HG03025 (cell line): Measurements from ENCODE around the gene TSC22D1.
"Not testable (repeated sequence)": the region's sequence is repeated elsewhere in the genome, so short reads cannot be mapped to it uniquely, and the experiment has no call there.

Experiments used
- ATAC-seq: cut with Tn5 transposase; IDR thresholded peaks from one replicate; pipeline ENCODE4 v1.9.1; 2021; ENCODE audit warnings: mild to moderate bottlenecking, moderate library complexity; ENCODE audit not compliant: unreplicated experiment, low FRiP score

TSC22D1 gene

GRCh38 chr13:44458313-44458975, 117.7 kb downstream of the TSC22D1 start:
- ATAC-seq, result no peak

- ATAC-seq, result not testable (repeated sequence)
Measured at GRCh38 chr13:44456212-44456611, 119.9 kb downstream of the TSC22D1 start.

GRCh38 chr13:44455769-44456168, 120.4 kb downstream of the TSC22D1 start:
- ATAC-seq, result no peak

- no peak for ATAC-seq
Measured at GRCh38 chr13:44453881-44454280, 122.2 kb downstream of the TSC22D1 start.

- ATAC-seq, result no peak
Measured at GRCh38 chr13:44453069-44453468, 123.1 kb downstream of the TSC22D1 start.

GRCh38 chr13:44452418-44452817, 123.7 kb downstream of the TSC22D1 start:
- ATAC-seq, result no peak

GRCh38 chr13:44451651-44452050, 124.5 kb downstream of the TSC22D1 start:
- no peak for ATAC-seq

GRCh38 chr13:44451126-44451525, 125.0 kb downstream of the TSC22D1 start:
- no peak for ATAC-seq

- ATAC-seq, result no peak
Measured at GRCh38 chr13:44449999-44450821, 125.9 kb downstream of the TSC22D1 start.

GRCh38 chr13:44448875-44449274, 127.3 kb downstream of the TSC22D1 start:
- ATAC-seq, result no peak

- ATAC-seq, result no peak
Measured at GRCh38 chr13:44448373-44448772, 127.8 kb downstream of the TSC22D1 start.

- ATAC-seq, result no peak
Measured at GRCh38 chr13:44447783-44448321, 128.3 kb downstream of the TSC22D1 start.

GRCh38 chr13:44440046-44440608, 136.0 kb downstream of the TSC22D1 start:
- ATAC-seq, result no peak

GRCh38 chr13:44439452-44440024, 136.6 kb downstream of the TSC22D1 start:
- no peak for ATAC-seq

- no peak for ATAC-seq
Measured at GRCh38 chr13:44438234-44438579, 137.9 kb downstream of the TSC22D1 start.

GRCh38 chr13:44437356-44438233, 138.5 kb downstream of the TSC22D1 start:
- no peak for ATAC-seq

GRCh38 chr13:44436589-44437337, 139.4 kb downstream of the TSC22D1 start:
- no peak for ATAC-seq

GRCh38 chr13:44435919-44436510, 140.1 kb downstream of the TSC22D1 start:
- ATAC-seq, result no peak
